PC-3 (cell line): Measurements from ENCODE around the gene PROSER2. TPM values are rescaled to one million over a fixed set of nuclear protein-coding genes. Genes with fewer than 3 reads are reported as not detected.
A peak's percentile ranks its signal among the peaks of the same experiment; 100 is the strongest.

ENCODE experiments used
- ATAC-seq: fragments of 200-7000 bp; cut with Tn5 transposase; 2 replicates; pipeline ENCODE4 v1.9.1; 2020; ENCODE audit warnings: mild to moderate bottlenecking, moderate library complexity
- BruUV-seq: library from RNA; stranded (reverse); fragments of 400-500 nt; replicated peaks from 2 replicates; lab custom pipeline; 2021; lab: Mats Ljungman, UMichigan
- CTCF ChIA-PET: fragments of 300-600 bp; sonication (Branson Sonifier 250); formaldehyde crosslinking; loops from one replicate; lab custom pipeline; 2022; ENCODE audit warnings: antibody characterized with exemption; lab: Charles Lee
- POLR2A ChIA-PET: fragments of 300-600 bp; sonication (Branson Sonifier 250); formaldehyde crosslinking; loops from one replicate; lab custom pipeline; 2022; ENCODE audit warnings: antibody characterized with exemption; ENCODE audit not compliant: unreplicated experiment; lab: Charles Lee
- DNase-seq: peaks from one replicate; pipeline ENCODE4 v3.0.0-alpha.2; 2015
- H2AFZ ChIP-seq: fragments of 300-600 bp; sonication (generic); 2 replicates; pipeline ENCODE4 v1.6.0; 2016; ENCODE audit warnings: antibody characterized with exemption, low read length
- H3F3A ChIP-seq: fragments of 300-600 bp; sonication (generic); one replicate; pipeline ENCODE4 v1.6.0; 2017; ENCODE audit warnings: antibody characterized with exemption, low read length, control low read depth, mild to moderate bottlenecking; ENCODE audit not compliant: unreplicated experiment
- H3K27ac ChIP-seq: fragments of 300-600 bp; sonication (generic); 2 replicates; pipeline ENCODE4 v1.5.1; 2016; ENCODE audit warnings: mild to moderate bottlenecking, low read length
- H3K27me3 ChIP-seq: fragments of 300-600 bp; sonication (generic); 2 replicates; pipeline ENCODE4 v1.6.1; 2016; ENCODE audit warnings: low read length, mixed read lengths
- H3K36me3 ChIP-seq: fragments of 300-600 bp; sonication (generic); 2 replicates; pipeline ENCODE4 v1.6.1; 2016; ENCODE audit warnings: low read depth, mixed run types, low read length, mixed read lengths
- H3K4me1 ChIP-seq: fragments of 300-600 bp; sonication (generic); 2 replicates; pipeline ENCODE4 v1.5.1; 2016; ENCODE audit warnings: low read length; ENCODE audit not compliant: insufficient read depth
- H3K4me2 ChIP-seq: fragments of 300-600 bp; sonication (generic); 2 replicates; pipeline ENCODE4 v1.6.0; 2016; ENCODE audit warnings: low read length
- H3K4me3 ChIP-seq: fragments of 300-600 bp; sonication (generic); 2 replicates; pipeline ENCODE4 v1.5.1; 2016; ENCODE audit warnings: mild to moderate bottlenecking, low read length, mixed read lengths
- H3K79me2 ChIP-seq: fragments of 300-600 bp; sonication (generic); 2 replicates; pipeline ENCODE4 v1.6.1; 2017; ENCODE audit warnings: low read length, mixed read lengths
- H3K9ac ChIP-seq: fragments of 300-600 bp; sonication (generic); 2 replicates; pipeline ENCODE4 v1.6.0; 2016; ENCODE audit warnings: mild to moderate bottlenecking, low read length
- H3K9me2 ChIP-seq: fragments of 300-600 bp; sonication (generic); replicated peaks from 2 replicates; pipeline ENCODE4 v1.6.1; 2016; ENCODE audit warnings: mixed run types, low read length, mixed read lengths
- H3K9me3 ChIP-seq: fragments of 300-600 bp; sonication (generic); 2 replicates; pipeline ENCODE4 v1.6.1; 2016; ENCODE audit warnings: low read length, mixed read lengths
- H4K20me1 ChIP-seq: fragments of 300-600 bp; sonication (generic); 2 replicates; pipeline ENCODE4 v1.6.1; 2016; ENCODE audit warnings: low read length, mixed read lengths
- CTCF ChIP-seq: fragments of 300-600 bp; sonication (generic); conservative IDR thresholded peaks from 2 replicates; pipeline ENCODE4 v1.5.1; 2017; ENCODE audit warnings: antibody characterized with exemption, low read depth, mild to moderate bottlenecking, low read length
- EZH2 ChIP-seq: fragments of 300-600 bp; sonication (generic); IDR thresholded peaks from one replicate; pipeline ENCODE4 v1.6.1; 2017; ENCODE audit warnings: antibody characterized with exemption, mild to moderate bottlenecking, low read length; ENCODE audit not compliant: unreplicated experiment
- EZH2phosphoT487 ChIP-seq: fragments of 300-600 bp; sonication (generic); IDR thresholded peaks from 2 replicates; pipeline ENCODE4 v1.6.1; 2018; ENCODE audit warnings: mild to moderate bottlenecking, antibody characterized with exemption, low read length, borderline replicate concordance
- intact Hi-C: fragments of 100-400 bp; cut with micrococcal nuclease; formaldehyde crosslinking; loops from 2 replicates; pipeline ENCODE4 v1.9.0; 2023
- total RNA-seq: library from RNA; depleted of rRNA; stranded (reverse); fragments of >200 nt; gene quantifications from 2 replicates; pipeline ENCODE4 v1.2.3, GENCODE V29; 2014

PROSER2 gene
- total RNA-seq, 1 experiment from 2014 or later, result 52.5 TPM

- Histone ChIP-seq H3K27me3 (no peaks in the 10 kb centered on the region), H3K36me3 (no peaks in the 10 kb centered on the region), H3K9ac (no peak overlapping the region), H2AFZ (no peak overlapping the region), H3K9me2 (no peaks in the 10 kb centered on the region), H3K4me3 (no peak overlapping the region), H3K79me2 (no peaks in the 10 kb centered on the region), H3K4me1 (peaks cover 18% of the 10 kb centered on the region), H3K4me2 (no peak overlapping the region), H4K20me1 (no peaks in the 10 kb centered on the region), H3K27ac (no peak overlapping the region), H3F3A (no peaks in the 10 kb centered on the region), H3K9me3 (no peaks in the 10 kb centered on the region)
- CTCF ChIA-PET, result no interaction called here
- intact Hi-C loops, result no loop called here
- TF ChIP-seq EZH2phosphoT487 (no peak), CTCF (no peak), EZH2 (no peak)
- no TSS peak for BruUV-seq
- POLR2A ChIA-PET, result no interaction called here
- no peak for DNase-seq
- ATAC-seq, result no peak
Measured at GRCh38 chr10:11895108-11895466, 71.9 kb downstream of the PROSER2 start.

GRCh38 chr10:11895598-11895997 is 72.4 kb downstream of the PROSER2 start:
- no peak overlapping the region for H3K27ac ChIP-seq
- ChIA-PET POLR2A (no interaction called here), CTCF (no interaction called here)
- no peak overlapping the region for H3K9ac ChIP-seq
- BruUV-seq, result no TSS peak
- no peak overlapping the region for H3K4me3 ChIP-seq
- no peak overlapping the region for H3K4me2 ChIP-seq
- no peaks in the 10 kb centered on the region for H3F3A ChIP-seq
- no peaks in the 10 kb centered on the region for H3K9me2 ChIP-seq
- intact Hi-C loops, result no loop called here
- H2AFZ ChIP-seq, result no peak overlapping the region
- peaks cover 18% of the 10 kb centered on the region for H3K4me1 ChIP-seq
- no peaks in the 10 kb centered on the region for H3K27me3 ChIP-seq
- no peaks in the 10 kb centered on the region for H4K20me1 ChIP-seq
- ATAC-seq, result no peak
- H3K79me2 ChIP-seq, result no peaks in the 10 kb centered on the region
- no peak for DNase-seq
- H3K9me3 ChIP-seq, result no peaks in the 10 kb centered on the region
- TF ChIP-seq EZH2, result no peak
- no peak for TF ChIP-seq CTCF
- no peak for TF ChIP-seq EZH2phosphoT487
- no peaks in the 10 kb centered on the region for H3K36me3 ChIP-seq

GRCh38 chr10:11896549-11897200 is 73.5 kb downstream of the PROSER2 start:
- Histone ChIP-seq H3K27me3 (no peaks in the 10 kb centered on the region), H3K36me3 (no peaks in the 10 kb centered on the region), H3K9me2 (no peaks in the 10 kb centered on the region), H2AFZ (no peak overlapping the region), H3K4me1 (peaks cover 18% of the 10 kb centered on the region), H3K27ac (peak overlapping the region; percentile 98; the same call in 1 of the 2 replicates), H3K9me3 (no peaks in the 10 kb centered on the region), H3F3A (no peaks in the 10 kb centered on the region), H3K9ac (no peak overlapping the region), H3K4me2 (no peak overlapping the region), H3K4me3 (no peak overlapping the region), H4K20me1 (no peaks in the 10 kb centered on the region), H3K79me2 (no peaks in the 10 kb centered on the region)
- DNase-seq, result no peak
- intact Hi-C loops, result no loop called here
- CTCF ChIA-PET, result no interaction called here
- ATAC-seq, result no peak
- POLR2A ChIA-PET, result no interaction called here
- no peak for TF ChIP-seq CTCF
- no peak for TF ChIP-seq EZH2
- no peak for TF ChIP-seq EZH2phosphoT487
- no TSS peak for BruUV-seq
